GM12873 (cell line): Measurements from ENCODE around the gene VWA8.

Experiments
- CTCF ChIP-seq: IDR thresholded peaks from 2 replicates; pipeline ENCODE4 v1.5.1; 2012; ENCODE audit warnings: low read depth, mild to moderate bottlenecking, moderate library complexity, low read length, control low read depth; ENCODE audit not compliant: insufficient read depth; ENCODE audit errors: missing control alignments

The VWA8 gene

DNA sequence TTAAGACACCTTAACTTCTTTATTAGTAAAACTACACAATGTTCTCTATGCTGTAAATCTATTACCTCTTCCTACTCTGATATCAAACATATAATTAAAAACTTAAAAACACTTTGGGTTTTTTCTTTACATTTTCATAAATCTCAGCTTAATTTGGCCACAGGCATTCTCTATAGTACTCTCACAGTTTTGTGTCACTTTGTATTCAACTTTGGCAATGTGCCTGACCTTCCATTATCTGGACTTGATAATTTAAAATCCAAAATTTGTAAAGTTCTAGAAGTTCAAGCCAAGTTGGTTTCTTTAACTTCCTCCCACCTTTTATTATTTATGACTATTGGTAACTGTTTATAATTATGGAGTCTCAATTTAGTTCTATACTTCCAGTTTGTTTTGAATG lies 46.4 kb downstream of the VWA8 start:
- TF ChIP-seq CTCF: no peak

- no peak for TF ChIP-seq CTCF
Observed at GRCh38 chr13:41909506-41909905, 51.4 kb downstream of the VWA8 start.

- TF ChIP-seq CTCF: peak; percentile 69
Observed at GRCh38 chr13:41905600-41906254, 55.2 kb downstream of the VWA8 start.

DNA sequence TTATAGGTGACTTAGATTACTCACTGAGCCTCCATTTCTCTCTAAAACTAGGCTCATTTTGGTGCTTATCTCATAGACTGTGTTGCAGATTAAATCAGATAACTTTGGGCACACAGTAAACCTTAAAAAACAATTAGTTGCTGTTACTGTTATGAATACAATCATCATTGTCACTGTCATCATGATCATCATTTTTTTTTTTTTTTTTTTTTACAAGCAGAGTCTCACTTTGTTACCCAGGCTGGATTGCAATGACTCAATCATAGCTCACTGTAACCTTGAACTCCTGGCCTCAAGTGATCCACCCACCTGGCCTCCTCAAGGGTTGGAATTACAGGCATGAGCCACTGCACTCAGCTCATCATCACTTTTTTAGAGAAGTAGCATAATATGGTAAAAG lies 60.0 kb downstream of the VWA8 start:
- no peak for TF ChIP-seq CTCF

- no peak for TF ChIP-seq CTCF
Observed at GRCh38 chr13:41897126-41897525, 63.8 kb downstream of the VWA8 start.

GRCh38 chr13:41895478-41895877 lies 65.4 kb downstream of the VWA8 start:
- TF ChIP-seq CTCF: no peak

DNA sequence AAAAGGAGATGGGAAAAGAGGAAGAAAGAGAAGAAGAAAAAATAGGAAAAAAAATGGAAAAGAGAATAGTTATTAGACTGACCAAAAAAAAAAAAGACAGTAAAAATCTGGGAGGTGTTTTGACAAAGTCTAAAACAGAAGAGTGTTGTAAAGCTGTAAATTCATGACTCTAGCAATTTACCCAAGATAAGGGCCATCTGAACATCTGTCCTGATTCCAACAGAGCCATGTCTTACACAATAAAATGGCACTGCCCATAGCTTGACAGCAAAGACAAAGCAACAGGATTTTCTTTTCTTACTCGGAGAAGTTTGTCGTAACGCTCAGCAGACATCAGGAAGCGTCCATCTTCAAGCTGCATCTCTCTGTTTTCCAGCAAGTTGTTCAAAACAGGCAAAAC lies 69.8 kb downstream of the VWA8 start:
- TF ChIP-seq CTCF: no peak
